Activated naive CD4-positive, alpha-beta T cell treated with anti-CD3 and anti-CD28 coated beads for 36 hours (primary cell): ENCODE results near the gene ICAM4. TPM values are rescaled to one million over a fixed set of nuclear protein-coding genes. Genes with fewer than 3 reads are reported as not detected.

ENCODE experiments used
- CTCF ChIA-PET: fragments of 350-600 bp; sonication (Branson Sonifier 250); formaldehyde crosslinking; loops from one replicate; lab custom pipeline; 2021; ENCODE audit warnings: antibody characterized with exemption; lab: Charles Lee
- DNase-seq: peaks from one replicate; pipeline ENCODE4 v3.0.0-alpha.2; 2020
- H3K27ac Mint-ChIP-seq: one replicate; pipeline ENCODE4 v1.8.0; 2021; ENCODE audit warnings: mild to moderate bottlenecking, mixed read lengths
- H3K27me3 Mint-ChIP-seq: one replicate; pipeline ENCODE4 v1.8.0; 2021; ENCODE audit warnings: low read depth, mixed read lengths
- H3K36me3 Mint-ChIP-seq: one replicate; pipeline ENCODE4 v1.8.0; 2021; ENCODE audit warnings: low read depth, mixed read lengths
- H3K4me1 Mint-ChIP-seq: one replicate; pipeline ENCODE4 v1.8.0; 2021; ENCODE audit warnings: low read depth, mixed read lengths
- H3K4me3 Mint-ChIP-seq: one replicate; pipeline ENCODE4 v1.8.0; 2021; ENCODE audit warnings: mild to moderate bottlenecking, moderate library complexity, mixed read lengths
- H3K9me3 Mint-ChIP-seq: one replicate; pipeline ENCODE4 v1.8.0; 2021; ENCODE audit warnings: mixed read lengths
- intact Hi-C: fragments of 100-400 bp; cut with micrococcal nuclease; formaldehyde crosslinking; loops from one replicate; pipeline ENCODE4 v1.15.1; 2023
- total RNA-seq, 2 experiments: library from RNA; stranded (reverse); gene quantifications; one replicate each; pipeline ENCODE4 v1.2.3, GENCODE V29; 2021

ICAM4 gene
- total RNA-seq, 2 experiments from 2014 or later: not detected

- DNase-seq: no peak
- peaks cover 25% of the 10 kb centered on the region for H3K36me3 Mint-ChIP-seq
- CTCF ChIA-PET: interaction anchor here (1.8 kb wide), 1 partner anchor 14 kb away, joined by 8 read pairs; the partner anchor contains the start of gene ICAM1
- peaks cover 35% of the 10 kb centered on the region for H3K4me1 Mint-ChIP-seq
- no peak overlapping the region for H3K27ac Mint-ChIP-seq
- peaks cover 24% of the 10 kb centered on the region for H3K27me3 Mint-ChIP-seq
- intact Hi-C loops: loop anchor here (5.0 kb wide), 1 partner anchor 47 kb away; the partner anchor contains the start of gene RAVER1
- no peak overlapping the region for H3K4me3 Mint-ChIP-seq
- no peaks in the 10 kb centered on the region for H3K9me3 Mint-ChIP-seq
These were observed 1.4 kb upstream of the ICAM4 start for GRCh38 chr19:10285393-10285792.

GRCh38 chr19:10288662-10289166 is 2.0 kb downstream of the ICAM4 start:
- CTCF ChIA-PET: interaction anchor here (0.6 to 3.6 kb wide), 9 partner anchors 9 to 129 kb away, joined by 3 to 13 read pairs (median 4); partner anchors contain the start of gene ICAM1
- Mint-ChIP-seq H3K9me3 (no peaks in the 10 kb centered on the region), H3K4me1 (peaks cover 61% of the 10 kb centered on the region), H3K36me3 (peaks cover 18% of the 10 kb centered on the region), H3K27me3 (peaks cover 57% of the 10 kb centered on the region), H3K4me3 (peak overlapping the region; percentile 71), H3K27ac (no peak overlapping the region)
- intact Hi-C loops: loop anchor here (1.0 to 5.0 kb wide), 2 partner anchors 17 to 44 kb away; partner anchors contain the start of genes ICAM1 and RAVER1
- peak; percentile 46 for DNase-seq

GRCh38 chr19:10289167-10289835 is 2.5 kb downstream of the ICAM4 start:
- Mint-ChIP-seq H3K9me3 (no peaks in the 10 kb centered on the region), H3K4me3 (peak overlapping the region; percentile 71), H3K4me1 (peaks cover 64% of the 10 kb centered on the region), H3K27ac (no peak overlapping the region), H3K36me3 (peaks cover 14% of the 10 kb centered on the region), H3K27me3 (peaks cover 63% of the 10 kb centered on the region)
- peak; percentile 72 for DNase-seq
- CTCF ChIA-PET: interaction anchor here (0.5 to 3.6 kb wide), 10 partner anchors 9 to 600 kb away, joined by 3 to 13 read pairs (median 4); partner anchors contain the start of gene ICAM1
- intact Hi-C loops: loop anchor here (1.0 to 5.0 kb wide), 2 partner anchors 18 to 43 kb away; partner anchors contain the start of genes ICAM1 and RAVER1

- H3K9me3 Mint-ChIP-seq: no peaks in the 10 kb centered on the region
- H3K27me3 Mint-ChIP-seq: peaks cover 69% of the 10 kb centered on the region
- DNase-seq: no peak
- H3K4me3 Mint-ChIP-seq: peak within 1 kb of the TSS; percentile 71
- H3K36me3 Mint-ChIP-seq: peaks cover 13% of the 10 kb centered on the region
- intact Hi-C loops: loop anchor here (1.0 to 5.0 kb wide), 2 partner anchors 19 to 42 kb away; partner anchors contain the start of genes ICAM1 and RAVER1
- H3K27ac Mint-ChIP-seq: no peak within 1 kb of the TSS
- peaks cover 69% of the 10 kb centered on the region for H3K4me1 Mint-ChIP-seq
- CTCF ChIA-PET: interaction anchor here (0.5 to 3.6 kb wide), 8 partner anchors 10 to 600 kb away, joined by 4 to 13 read pairs (median 6); partner anchors contain the start of gene ICAM1
These were observed 3.1 kb downstream of the ICAM4 start, which contains the start of gene ICAM5 for GRCh38 chr19:10289836-10290356. ICAM5 (plus strand) TSS chr19:10289952; CDS start chr19:10290044, 92 bp downstream.

- Mint-ChIP-seq H3K36me3 (peaks cover 7% of the 10 kb centered on the region), H3K9me3 (no peaks in the 10 kb centered on the region), H3K27me3 (peaks cover 71% of the 10 kb centered on the region), H3K27ac (no peak overlapping the region), H3K4me3 (peak overlapping the region; percentile 71), H3K4me1 (peaks cover 72% of the 10 kb centered on the region)
- intact Hi-C loops: no loop called here
- DNase-seq: no peak
- CTCF ChIA-PET: interaction anchor here (1.5 to 3.6 kb wide), 5 partner anchors 20 to 100 kb away, joined by 7 to 13 read pairs (median 9); partner anchors contain the start of gene ICAM1
These were observed 3.7 kb downstream of the ICAM4 start for GRCh38 chr19:10290357-10290875.

- H3K27me3 Mint-ChIP-seq: peaks cover 77% of the 10 kb centered on the region
- no peaks in the 10 kb centered on the region for H3K9me3 Mint-ChIP-seq
- H3K36me3 Mint-ChIP-seq: peaks cover 5% of the 10 kb centered on the region
- intact Hi-C loops: no loop called here
- DNase-seq: peak; percentile 48
- H3K4me1 Mint-ChIP-seq: peaks cover 78% of the 10 kb centered on the region
- CTCF ChIA-PET: interaction anchor here (0.6 to 3.6 kb wide), 6 partner anchors 20 to 101 kb away, joined by 3 to 13 read pairs (median 7); partner anchors contain the start of genes ICAM1 and RAVER1
- H3K4me3 Mint-ChIP-seq: peak overlapping the region; percentile 71
- H3K27ac Mint-ChIP-seq: no peak overlapping the region
These were observed 4.3 kb downstream of the ICAM4 start for GRCh38 chr19:10290876-10291553.

- no peaks in the 10 kb centered on the region for H3K9me3 Mint-ChIP-seq
- H3K36me3 Mint-ChIP-seq: peaks cover 1% of the 10 kb centered on the region
- H3K4me1 Mint-ChIP-seq: peaks cover 73% of the 10 kb centered on the region
- DNase-seq: no peak
- CTCF ChIA-PET: interaction anchor here (0.6 to 1.7 kb wide), 5 partner anchors 20 to 100 kb away, joined by 3 to 11 read pairs (median 7); partner anchors contain the start of genes ICAM1 and RAVER1
- intact Hi-C loops: no loop called here
- no peak overlapping the region for H3K27ac Mint-ChIP-seq
- H3K27me3 Mint-ChIP-seq: peaks cover 79% of the 10 kb centered on the region
- H3K4me3 Mint-ChIP-seq: peak overlapping the region; percentile 52
These were observed 4.9 kb downstream of the ICAM4 start for GRCh38 chr19:10291554-10292205.

GRCh38 chr19:10292206-10292788 is 5.5 kb downstream of the ICAM4 start:
- Mint-ChIP-seq H3K9me3 (no peaks in the 10 kb centered on the region), H3K4me1 (peaks cover 66% of the 10 kb centered on the region), H3K27me3 (peaks cover 77% of the 10 kb centered on the region), H3K4me3 (peak overlapping the region; percentile 52), H3K36me3 (peaks cover 1% of the 10 kb centered on the region), H3K27ac (no peak overlapping the region)
- intact Hi-C loops: no loop called here
- CTCF ChIA-PET: interaction anchor here (1.0 to 1.7 kb wide), 4 partner anchors 21 to 98 kb away, joined by 3 to 11 read pairs (median 7); partner anchors contain the start of genes ICAM1 and RAVER1
- peak; percentile 80 for DNase-seq

- Mint-ChIP-seq H3K27me3 (peaks cover 70% of the 10 kb centered on the region), H3K4me1 (peaks cover 59% of the 10 kb centered on the region), H3K27ac (no peak overlapping the region), H3K9me3 (no peaks in the 10 kb centered on the region), H3K4me3 (peak overlapping the region; percentile 25), H3K36me3 (peaks cover 1% of the 10 kb centered on the region)
- CTCF ChIA-PET: no interaction called here
- intact Hi-C loops: no loop called here
- DNase-seq: no peak
These were observed 6.3 kb downstream of the ICAM4 start for GRCh38 chr19:10292789-10293636.

GRCh38 chr19:10293637-10294367 is 7.0 kb downstream of the ICAM4 start:
- intact Hi-C loops: no loop called here
- H3K4me3 Mint-ChIP-seq: no peak overlapping the region
- DNase-seq: no peak
- CTCF ChIA-PET: no interaction called here
- peaks cover 63% of the 10 kb centered on the region for H3K27me3 Mint-ChIP-seq
- peaks cover 54% of the 10 kb centered on the region for H3K4me1 Mint-ChIP-seq
- peaks cover 1% of the 10 kb centered on the region for H3K36me3 Mint-ChIP-seq
- no peaks in the 10 kb centered on the region for H3K9me3 Mint-ChIP-seq
- no peak overlapping the region for H3K27ac Mint-ChIP-seq
